GM18907 (cell line): ENCODE measurements around the gene TCEANC2.

Source experiments
- ATAC-seq: cut with Tn5 transposase; IDR thresholded peaks from one replicate; pipeline ENCODE4 v1.9.1; 2021; ENCODE audit warnings: mild to moderate bottlenecking, moderate library complexity; ENCODE audit not compliant: unreplicated experiment

The TCEANC2 gene

GRCh38 chr1:54132495-54132894 lies 79.1 kb downstream of the TCEANC2 start:
- no peak for ATAC-seq

- no peak for ATAC-seq
These were observed 80.9 kb downstream of the TCEANC2 start for GRCh38 chr1:54134295-54134694.

- ATAC-seq = no peak
These were observed 82.2 kb downstream of the TCEANC2 start for GRCh38 chr1:54135436-54136120.

- ATAC-seq = no peak
These were observed 83.0 kb downstream of the TCEANC2 start for GRCh38 chr1:54136269-54136896.

- no peak for ATAC-seq
These were observed 83.6 kb downstream of the TCEANC2 start for GRCh38 chr1:54136963-54137533.

GRCh38 chr1:54137534-54138061 lies 84.2 kb downstream of the TCEANC2 start:
- no peak for ATAC-seq

GRCh38 chr1:54138994-54139393 lies 85.6 kb downstream of the TCEANC2 start:
- no peak for ATAC-seq

- no peak for ATAC-seq
These were observed 86.3 kb downstream of the TCEANC2 start for GRCh38 chr1:54139711-54140110.

- no peak for ATAC-seq
These were observed 88.9 kb downstream of the TCEANC2 start for GRCh38 chr1:54142146-54142900.

- ATAC-seq = no peak
These were observed 91.0 kb downstream of the TCEANC2 start for GRCh38 chr1:54144366-54144765.

GRCh38 chr1:54149734-54150133 lies 96.3 kb downstream of the TCEANC2 start:
- ATAC-seq = no peak

- no peak for ATAC-seq
These were observed 97.6 kb downstream of the TCEANC2 start for GRCh38 chr1:54151013-54151412.

- ATAC-seq = no peak
These were observed 99.3 kb downstream of the TCEANC2 start, which contains the start of gene CDCP2 for GRCh38 chr1:54152696-54153095. Gene CDCP2, minus strand, starts transcription at chr1:54153000. Its CDS starts 78 bp downstream, at chr1:54152922.

GRCh38 chr1:54153535-54154439 lies 100.4 kb downstream of the TCEANC2 start:
- no peak for ATAC-seq
